Right renal pelvis (tissue), 4 donors: ENCODE results near the gene SECISBP2L. TPM values are rescaled to one million over a fixed set of nuclear protein-coding genes. Genes with fewer than 3 reads are reported as not detected.
"Not testable (repeated sequence)": the region's sequence is repeated elsewhere in the genome, so short reads cannot be mapped to it uniquely, and the experiment has no call there.

Source experiments
- DNase-seq, 4 donors: peaks; one replicate each; pipeline ENCODE4 v3.0.0-alpha.2; 2013; ENCODE audit warnings: low read depth in 4 of 4, low spot score in 3 of 4, missing footprints in 1 of 4
- polyA plus RNA-seq, 4 donors: library from polyadenylated mRNA; unstranded; fragments of 120-200 nt; gene quantifications; one replicate each; pipeline ENCODE4 v1.2.1, GENCODE V29; 2013; ENCODE audit not compliant: insufficient read length in 4 of 4

Gene SECISBP2L
- polyA plus RNA-seq, 4 donors = 46.8 to 60.5 (median 54.8) TPM

DNA sequence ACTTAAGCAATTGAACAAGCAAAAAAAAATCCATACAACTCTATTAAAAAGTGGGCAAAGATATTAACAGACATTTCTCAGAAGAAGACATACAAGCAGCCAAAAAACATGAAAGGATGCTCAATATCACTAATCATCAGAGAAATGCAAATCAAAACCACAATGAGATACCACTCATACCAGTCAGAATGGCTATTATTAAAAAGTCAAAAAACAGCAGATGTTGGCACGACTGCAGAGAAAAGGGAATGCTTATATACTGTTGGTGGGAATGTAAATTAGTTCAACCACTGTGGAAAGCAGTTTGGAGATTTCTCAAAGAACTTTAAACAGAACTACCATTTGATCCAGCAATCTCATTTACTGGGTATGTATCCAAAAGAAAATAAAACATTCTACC lies 75.3 kb downstream of the SECISBP2L start:
- DNase-seq = not testable (repeated sequence)

GRCh38 chr15:48968066-48968465 lies 78.2 kb downstream of the SECISBP2L start:
- no peak for DNase-seq

GRCh38 chr15:48967336-48967735 lies 78.9 kb downstream of the SECISBP2L start:
- DNase-seq = no peak

- no peak for DNase-seq
Measured at GRCh38 chr15:48966595-48967301, 79.5 kb downstream of the SECISBP2L start.

DNA sequence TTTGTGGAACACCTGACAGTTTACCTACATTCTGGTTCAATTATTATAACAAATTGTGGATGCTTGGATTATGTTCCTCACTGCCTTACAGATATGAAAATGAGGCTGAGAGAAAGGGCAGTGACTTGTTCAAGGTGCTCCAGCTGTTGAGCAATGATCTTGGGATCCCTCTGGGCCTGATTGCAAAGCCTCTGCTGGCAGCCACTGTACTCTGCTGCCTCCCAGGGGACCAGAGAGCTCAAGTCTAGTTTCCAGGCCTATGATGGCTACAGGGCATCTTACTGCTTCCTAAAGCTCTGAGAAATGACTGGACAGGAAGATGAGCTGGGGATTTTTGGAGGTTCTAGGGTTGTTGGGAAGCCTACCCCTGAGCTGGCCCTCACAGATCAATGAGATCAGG lies 80.3 kb downstream of the SECISBP2L start:
- no peak for DNase-seq

- no peak for DNase-seq
Measured at GRCh38 chr15:48964898-48965297, 81.3 kb downstream of the SECISBP2L start.

- peak; percentile 52 to 63 (median 57) for DNase-seq
Measured at GRCh38 chr15:48963524-48964113, 82.6 kb downstream of the SECISBP2L start, which contains the start of gene SHC4. TSS of gene SHC4 (minus strand) at chr15:48963919. CDS start at chr15:48963015, 904 bp downstream.

DNA sequence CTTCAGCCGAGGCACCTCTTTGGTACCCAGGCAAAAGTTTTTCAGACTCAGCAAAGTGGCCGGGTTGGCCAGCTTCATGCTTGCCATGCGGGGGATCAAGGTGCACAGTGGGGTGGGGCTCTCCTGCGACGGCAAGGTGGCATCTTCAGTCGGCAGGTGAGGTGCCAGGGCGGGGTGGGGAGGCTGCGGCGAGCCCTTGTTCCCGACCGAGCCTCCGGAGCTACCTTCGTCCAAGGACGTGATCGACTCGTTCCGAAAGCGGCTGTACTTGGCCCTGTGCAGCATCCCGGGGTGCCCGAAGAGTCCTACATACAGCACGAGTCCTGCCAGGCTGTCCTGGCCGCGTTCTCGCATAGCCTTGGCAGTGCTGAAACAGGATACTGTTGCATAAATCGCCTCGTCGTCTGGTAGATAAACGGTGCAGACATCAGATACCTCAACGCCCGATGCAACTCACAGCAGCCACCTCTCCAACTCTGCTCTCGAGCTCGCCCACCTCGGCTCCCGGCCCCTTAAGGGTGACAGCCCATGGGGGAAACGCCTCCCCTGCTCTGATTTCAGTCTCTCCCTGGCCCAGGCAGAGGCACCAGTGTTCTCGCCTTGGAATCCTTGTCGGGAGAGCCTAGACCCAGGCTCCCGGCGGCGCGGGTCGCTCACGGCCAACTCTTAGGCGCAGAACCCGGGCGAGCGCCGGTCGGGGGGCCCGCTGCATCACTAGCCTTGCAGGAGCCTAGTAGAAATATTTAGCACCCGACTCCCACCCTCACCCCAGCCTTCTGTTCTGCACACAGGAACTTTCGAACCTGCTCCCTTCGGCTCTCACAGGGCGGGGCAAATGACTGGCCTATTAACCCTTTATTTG lies 83.4 kb downstream of the SECISBP2L start:
- DNase-seq = peak in 1 of 4 donors; percentile 31

DNA sequence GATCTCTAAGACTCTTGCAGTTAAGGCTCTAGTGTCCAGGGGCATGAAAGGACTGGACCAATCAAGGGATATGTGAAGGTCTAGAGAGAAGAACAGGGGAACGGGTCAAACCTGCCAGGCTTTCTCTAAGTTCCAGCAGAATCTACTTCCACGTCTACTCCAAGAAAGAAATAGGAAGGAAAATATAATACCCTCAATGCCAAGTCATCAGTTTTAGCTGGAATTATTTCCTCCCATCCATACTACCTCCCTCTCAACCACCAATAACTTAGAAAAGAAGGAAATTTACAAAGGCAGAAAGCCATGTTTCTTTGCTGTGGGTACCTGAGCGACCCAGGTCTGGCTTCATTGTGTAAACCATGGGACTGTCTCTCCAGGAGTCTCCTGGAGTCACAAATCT lies 90.3 kb downstream of the SECISBP2L start:
- DNase-seq = no peak

DNA sequence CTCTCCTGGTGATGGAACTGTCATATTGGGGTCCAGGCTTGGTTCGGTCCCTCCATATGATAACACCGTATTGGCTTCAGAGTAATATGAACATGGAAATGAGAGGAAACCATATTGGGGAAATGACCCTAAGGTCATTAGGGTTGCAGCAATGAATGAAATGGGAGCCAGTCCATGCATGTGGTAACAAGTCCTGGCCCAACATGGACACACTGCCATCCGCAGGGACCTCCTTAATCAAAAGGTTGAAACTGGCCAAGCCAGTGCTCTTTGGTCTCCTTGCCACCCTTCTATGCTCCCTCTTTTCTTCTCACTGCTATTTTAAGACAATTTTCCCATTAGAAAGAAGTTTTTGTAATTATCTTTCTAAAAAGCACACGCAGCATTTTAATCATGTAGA lies 90.9 kb downstream of the SECISBP2L start:
- DNase-seq = no peak

GRCh38 chr15:48954538-48954937 lies 91.7 kb downstream of the SECISBP2L start:
- no peak for DNase-seq

DNA sequence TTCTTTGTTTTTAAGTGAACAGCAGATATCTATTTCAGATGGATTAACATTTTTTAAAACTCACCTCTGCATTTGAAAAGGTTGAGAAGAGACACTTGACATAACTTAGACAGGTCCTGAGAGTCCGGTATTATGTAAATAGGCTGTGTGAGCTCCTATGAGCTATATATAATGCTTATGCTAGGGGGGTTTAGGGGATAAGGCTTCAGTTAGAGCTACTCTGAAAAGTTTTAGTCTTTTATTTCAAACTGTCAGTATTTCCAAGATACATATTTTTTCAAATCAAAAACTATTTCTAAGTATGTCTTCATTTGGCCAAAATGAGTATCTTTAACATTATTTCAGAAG lies 99.4 kb downstream of the SECISBP2L start:
- no peak for DNase-seq

- DNase-seq = no peak
Measured at GRCh38 chr15:48946074-48946839, 100.0 kb downstream of the SECISBP2L start.

- no peak for DNase-seq
Measured at GRCh38 chr15:48945386-48945785, 100.9 kb downstream of the SECISBP2L start.

- no peak for DNase-seq
Measured at GRCh38 chr15:48941904-48942303, 104.3 kb downstream of the SECISBP2L start.

- no peak for DNase-seq
Measured at GRCh38 chr15:48940508-48940907, 105.7 kb downstream of the SECISBP2L start.

- no peak for DNase-seq
Measured at GRCh38 chr15:48939648-48940047, 106.6 kb downstream of the SECISBP2L start.
